ENCODE measurements around the gene LDAH.

The LDAH gene

GRCh38 chr2:20839052-20839451 is 16.2 kb upstream of the LDAH start:
- TF ChIP-seq CTCF (IDR thresholded peaks at IDR 0.05), result no peak
- no peak for TF ChIP-seq ZFX (IDR thresholded peaks at IDR 0.05; ENCODE audit: borderline replicate concordance)
- H3K27ac ChIP-seq, result no peak overlapping the region

GRCh38 chr2:20838016-20838415 is 15.1 kb upstream of the LDAH start:
- H3K27ac ChIP-seq, result no peak overlapping the region
- no peak for TF ChIP-seq ZFX (IDR thresholded peaks at IDR 0.05; ENCODE audit: borderline replicate concordance)
- no peak for TF ChIP-seq CTCF (IDR thresholded peaks at IDR 0.05)

GRCh38 chr2:20836521-20836920 is 13.6 kb upstream of the LDAH start:
- H3K27ac ChIP-seq, result no peak overlapping the region
- TF ChIP-seq ZFX (IDR thresholded peaks at IDR 0.05; ENCODE audit: borderline replicate concordance) (no peak), CTCF (IDR thresholded peaks at IDR 0.05) (no peak)

GRCh38 chr2:20834331-20834730 is 11.4 kb upstream of the LDAH start:
- H3K27ac ChIP-seq, result no peak overlapping the region
- no peak for TF ChIP-seq CTCF (IDR thresholded peaks at IDR 0.05)
- no peak for TF ChIP-seq ZFX (IDR thresholded peaks at IDR 0.05; ENCODE audit: borderline replicate concordance)

- TF ChIP-seq ZFX (IDR thresholded peaks at IDR 0.05; ENCODE audit: borderline replicate concordance), result no peak
- no peak for TF ChIP-seq CTCF (IDR thresholded peaks at IDR 0.05)
- no peak overlapping the region for H3K27ac ChIP-seq
These were observed 9.7 kb upstream of the LDAH start for GRCh38 chr2:20832606-20833005.

- no peak for TF ChIP-seq CTCF (IDR thresholded peaks at IDR 0.05)
- H3K27ac ChIP-seq, result no peak overlapping the region
These were observed 7.0 kb upstream of the LDAH start for GRCh38 chr2:20829861-20830260.

- TF ChIP-seq ZFX (IDR thresholded peaks at IDR 0.05; ENCODE audit: borderline replicate concordance) (no peak), CTCF (IDR thresholded peaks at IDR 0.05) (no peak)
- H3K27ac ChIP-seq, result peak overlapping the region; percentile 59
These were observed 1.0 kb upstream of the LDAH start for GRCh38 chr2:20823917-20824316.
